ENCODE data around the gene DPH6.
"Not testable (repeated sequence)": the region's sequence is repeated elsewhere in the genome, so short reads cannot be mapped to it uniquely, and the experiment has no call there.

The DPH6 gene

DNA sequence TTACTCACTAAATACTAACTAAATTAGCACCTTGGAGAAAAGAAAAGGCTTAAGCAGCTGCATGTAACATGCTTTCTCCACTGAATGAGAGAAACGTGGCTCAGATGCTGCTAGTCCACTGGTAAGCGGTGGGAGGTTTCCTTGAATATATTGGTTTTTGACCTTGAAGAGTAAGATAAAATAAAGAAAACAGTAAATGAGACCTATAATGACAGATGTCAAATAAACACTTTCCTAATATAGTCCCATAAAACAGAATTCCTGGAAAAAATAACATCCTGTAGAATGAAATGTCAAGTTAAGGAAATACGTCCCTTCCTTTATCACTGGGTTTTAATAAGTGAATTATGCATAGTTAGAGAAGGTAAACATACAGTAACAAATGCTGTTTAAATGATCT lies 215.0 kb downstream of the DPH6 start:
- no peaks in the 10 kb centered on the region for H4K20me1 ChIP-seq (ENCODE audit: insufficient read depth, low read length)
- no peak overlapping the region for H3K9ac ChIP-seq (ENCODE audit: low read length)
- TF ChIP-seq, protein P1, sequence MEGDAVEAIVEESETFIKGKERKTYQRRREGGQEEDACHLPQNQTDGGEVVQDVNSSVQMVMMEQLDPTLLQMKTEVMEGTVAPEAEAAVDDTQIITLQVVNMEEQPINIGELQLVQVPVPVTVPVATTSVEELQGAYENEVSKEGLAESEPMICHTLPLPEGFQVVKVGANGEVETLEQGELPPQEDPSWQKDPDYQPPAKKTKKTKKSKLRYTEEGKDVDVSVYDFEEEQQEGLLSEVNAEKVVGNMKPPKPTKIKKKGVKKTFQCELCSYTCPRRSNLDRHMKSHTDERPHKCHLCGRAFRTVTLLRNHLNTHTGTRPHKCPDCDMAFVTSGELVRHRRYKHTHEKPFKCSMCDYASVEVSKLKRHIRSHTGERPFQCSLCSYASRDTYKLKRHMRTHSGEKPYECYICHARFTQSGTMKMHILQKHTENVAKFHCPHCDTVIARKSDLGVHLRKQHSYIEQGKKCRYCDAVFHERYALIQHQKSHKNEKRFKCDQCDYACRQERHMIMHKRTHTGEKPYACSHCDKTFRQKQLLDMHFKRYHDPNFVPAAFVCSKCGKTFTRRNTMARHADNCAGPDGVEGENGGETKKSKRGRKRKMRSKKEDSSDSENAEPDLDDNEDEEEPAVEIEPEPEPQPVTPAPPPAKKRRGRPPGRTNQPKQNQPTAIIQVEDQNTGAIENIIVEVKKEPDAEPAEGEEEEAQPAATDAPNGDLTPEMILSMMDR (IDR thresholded peaks at IDR 0.05; ENCODE audit: low read depth, low read length): no peak
- no peak for TF ChIP-seq EZH2phosphoT487 (IDR thresholded peaks at IDR 0.05; ENCODE audit: low read depth)

DNA sequence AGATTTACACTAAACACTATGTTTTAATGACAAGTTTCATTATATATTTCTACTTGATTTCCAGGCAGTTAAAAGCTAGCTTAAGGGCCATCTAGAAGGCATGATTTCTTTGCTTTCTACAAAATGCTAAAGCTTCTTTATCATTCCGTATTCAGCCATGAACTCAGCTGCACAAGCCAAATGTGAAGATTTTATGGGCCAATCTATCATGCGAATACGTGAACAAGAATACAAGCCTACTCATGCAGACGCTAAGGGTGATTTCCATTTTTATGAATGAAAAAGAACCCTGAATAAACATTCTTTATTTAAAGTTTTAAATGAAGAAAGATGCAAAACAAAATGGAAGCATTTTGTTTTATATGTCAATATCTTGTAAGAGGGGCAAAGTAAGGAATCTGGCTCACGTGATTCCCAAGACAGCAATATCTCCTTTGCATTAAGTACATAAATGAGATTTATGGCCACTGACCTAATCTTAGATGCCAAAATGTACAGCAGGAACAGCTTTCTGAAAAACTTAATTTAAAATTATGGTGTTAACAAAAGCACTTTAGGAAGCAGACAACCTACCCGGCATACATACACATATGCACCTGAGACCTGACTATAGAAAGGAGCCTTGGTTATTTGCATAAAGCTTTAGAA lies 215.8 kb downstream of the DPH6 start:
- no peak for TF ChIP-seq EZH2phosphoT487 (IDR thresholded peaks at IDR 0.05; ENCODE audit: low read depth)
- TF ChIP-seq, protein P1 (IDR thresholded peaks at IDR 0.05; ENCODE audit: low read depth, low read length): no peak
- Histone ChIP-seq H3K27me3 (ENCODE audit: low read depth, low read length) (no peaks in the 10 kb centered on the region), H3K9me3 (ENCODE audit: insufficient read depth, low read length) (no peaks in the 10 kb centered on the region), H4K20me1 (ENCODE audit: insufficient read depth, low read length) (no peaks in the 10 kb centered on the region), H3K79me2 (ENCODE audit: low read length) (no peaks in the 10 kb centered on the region), H3K4me2 (ENCODE audit: low read length) (no peak overlapping the region), H3K36me3 (replicated peaks; ENCODE audit: low read depth, low read length) (no peaks in the 10 kb centered on the region), H2AFZ (ENCODE audit: low read depth, low read length) (no peak overlapping the region), H3K9ac (ENCODE audit: low read length) (no peak overlapping the region), H3K4me1 (ENCODE audit: low read length) (no peaks in the 10 kb centered on the region), H3K27ac (ENCODE audit: low read length) (no peak overlapping the region), H3K4me3 (ENCODE audit: low read length) (no peak overlapping the region)

More for the DNA sequence above, 215.0 kb downstream of the DPH6 start:
- Histone ChIP-seq H3K4me3 (ENCODE audit: low read length) (no peak overlapping the region), H3K27me3 (ENCODE audit: low read depth, low read length) (no peaks in the 10 kb centered on the region), H3K36me3 (replicated peaks; ENCODE audit: low read depth, low read length) (no peaks in the 10 kb centered on the region), H2AFZ (ENCODE audit: low read depth, low read length) (no peak overlapping the region), H3K4me2 (ENCODE audit: low read length) (no peak overlapping the region), H3K27ac (ENCODE audit: low read length) (no peak overlapping the region), H3K79me2 (ENCODE audit: low read length) (no peaks in the 10 kb centered on the region), H3K4me1 (ENCODE audit: low read length) (no peaks in the 10 kb centered on the region), H3K9me3 (ENCODE audit: insufficient read depth, low read length) (no peaks in the 10 kb centered on the region)

DNA sequence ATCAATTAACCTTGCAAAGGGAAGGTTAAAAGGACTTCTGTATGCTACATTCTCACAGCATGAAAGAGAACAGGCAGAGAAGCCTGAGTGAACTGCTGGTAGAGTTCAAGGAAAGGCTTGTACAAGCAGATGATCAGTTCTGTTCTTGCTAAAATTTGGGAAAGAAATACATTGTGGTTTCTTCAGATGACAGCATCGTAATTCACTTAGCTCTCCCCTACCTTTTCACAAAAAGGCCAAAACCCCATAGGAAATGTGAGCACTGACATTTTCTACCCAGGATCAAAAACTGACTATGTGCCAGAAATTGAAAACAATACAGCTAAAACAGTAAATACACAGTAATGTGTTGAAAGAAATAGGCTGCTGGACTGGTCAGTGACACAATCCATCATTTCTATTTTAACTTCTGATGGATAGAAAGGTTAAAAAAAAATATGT lies 216.4 kb downstream of the DPH6 start:
- no peaks in the 10 kb centered on the region for H3K9me3 ChIP-seq (ENCODE audit: insufficient read depth, low read length)
- no peak overlapping the region for H3K4me3 ChIP-seq (ENCODE audit: low read length)
- H4K20me1 ChIP-seq (ENCODE audit: insufficient read depth, low read length): no peaks in the 10 kb centered on the region
- H2AFZ ChIP-seq (ENCODE audit: low read depth, low read length): no peak overlapping the region
- H3K4me2 ChIP-seq (ENCODE audit: low read length): no peak overlapping the region
- H3K79me2 ChIP-seq (ENCODE audit: low read length): no peaks in the 10 kb centered on the region
- H3K36me3 ChIP-seq (replicated peaks; ENCODE audit: low read depth, low read length): no peaks in the 10 kb centered on the region
- H3K4me1 ChIP-seq (ENCODE audit: low read length): no peaks in the 10 kb centered on the region
- no peak overlapping the region for H3K27ac ChIP-seq (ENCODE audit: low read length)
- no peaks in the 10 kb centered on the region for H3K27me3 ChIP-seq (ENCODE audit: low read depth, low read length)
- H3K9ac ChIP-seq (ENCODE audit: low read length): no peak overlapping the region
- no peak for TF ChIP-seq EZH2phosphoT487 (IDR thresholded peaks at IDR 0.05; ENCODE audit: low read depth)
- TF ChIP-seq, protein P1 (IDR thresholded peaks at IDR 0.05; ENCODE audit: low read depth, low read length): no peak

DNA sequence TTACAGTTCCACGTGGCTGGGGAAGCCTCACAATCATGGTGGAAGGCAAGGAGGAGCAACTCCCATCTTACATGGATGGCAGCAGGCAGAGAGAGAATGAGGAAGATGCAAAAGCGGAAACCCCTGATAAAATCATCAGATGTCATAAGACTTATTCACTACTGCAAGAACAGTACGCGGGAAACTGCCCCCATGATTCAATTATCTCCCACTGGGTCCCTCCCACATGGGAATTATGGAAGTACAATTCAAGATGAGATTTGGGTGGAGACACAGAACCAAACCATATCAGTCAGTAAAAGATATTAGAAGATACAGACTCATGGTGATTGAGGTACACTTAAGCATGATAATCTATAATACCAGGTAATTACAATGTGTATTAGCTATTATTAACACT lies 217.1 kb downstream of the DPH6 start:
- not testable (repeated sequence) for H3K27me3 ChIP-seq (ENCODE audit: low read depth, low read length); H3K79me2 ChIP-seq (ENCODE audit: low read length); H2AFZ ChIP-seq (ENCODE audit: low read depth, low read length); H3K4me3 ChIP-seq (ENCODE audit: low read length); H3K9ac ChIP-seq (ENCODE audit: low read length); H3K4me2 ChIP-seq (ENCODE audit: low read length); H3K36me3 ChIP-seq (replicated peaks; ENCODE audit: low read depth, low read length); H3K4me1 ChIP-seq (ENCODE audit: low read length); H3K9me3 ChIP-seq (ENCODE audit: insufficient read depth, low read length); H3K27ac ChIP-seq (ENCODE audit: low read length); H4K20me1 ChIP-seq (ENCODE audit: insufficient read depth, low read length)
